Spleen (tissue), 11 donors: ENCODE results near the gene PIM3. TPM values are rescaled to one million over a fixed set of nuclear protein-coding genes. Genes with fewer than 3 reads are reported as not detected.

Source experiments
- DNase-seq: peaks from one replicate; pipeline ENCODE4 v3.0.0-alpha.2; 2020
- H3K27ac ChIP-seq, 8 donors: fragments of 200-600 bp; sonication (generic) in 7 of 8; 1 replicate in 4 of 8; 2 replicates in 4 of 8; pipeline versions ENCODE4 v1.5.0 to v1.8.0; 2016 to 2021; ENCODE audit warnings: inconsistent platforms in 4 of 8, mild to moderate bottlenecking in 4 of 8, moderate library complexity in 1 of 8
- H3K27me3 ChIP-seq, 7 donors: fragments of 200-600 bp; sonication (generic) in 6 of 7; replicated peaks in 1 of 7; 1 replicate in 4 of 7; 2 replicates in 3 of 7; pipeline versions ENCODE4 v1.5.0 to v1.8.0; 2016 to 2021; ENCODE audit warnings: inconsistent platforms in 3 of 7, mild to moderate bottlenecking in 1 of 7
- H3K36me3 ChIP-seq, 6 donors: fragments of 200-600 bp; sonication (generic) in 5 of 6; 1 replicate in 4 of 6; 2 replicates in 2 of 6; pipeline versions ENCODE4 v1.5.0 to v1.8.0; 2016 to 2021; ENCODE audit warnings: inconsistent platforms in 2 of 6
- H3K4me1 ChIP-seq, 6 donors: fragments of 200-600 bp; sonication (generic) in 5 of 6; 1 replicate in 3 of 6; 2 replicates in 3 of 6; pipeline versions ENCODE4 v1.5.0 to v1.8.0; 2016 to 2021; ENCODE audit warnings: inconsistent platforms in 3 of 6
- H3K4me3 ChIP-seq, 8 donors: fragments of 200-600 bp; sonication (generic) in 7 of 8; 1 replicate in 4 of 8; 2 replicates in 4 of 8; pipeline versions ENCODE4 v1.5.0 to v1.8.0; 2016 to 2021; ENCODE audit warnings: inconsistent platforms in 4 of 8, mild to moderate bottlenecking in 4 of 8, moderate library complexity in 2 of 8
- H3K9me3 ChIP-seq, 8 donors: fragments of 200-600 bp; sonication (generic) in 7 of 8; 1 replicate in 4 of 8; 2 replicates in 4 of 8; pipeline versions ENCODE4 v1.5.0 to v1.8.0; 2016 to 2021; ENCODE audit warnings: inconsistent platforms in 4 of 8
- POLR2A ChIP-seq, 3 donors: fragments of 450-650 bp; IDR thresholded peaks; one replicate each; pipeline ENCODE4 v1.5.1; 2017; ENCODE audit warnings: antibody characterized with exemption in 3 of 3, mild to moderate bottlenecking in 1 of 3
- POLR2AphosphoS5 ChIP-seq, 3 donors: sonication (generic); formaldehyde crosslinking; IDR thresholded peaks; one replicate each; pipeline ENCODE4 v1.5.1; 2017; ENCODE audit warnings: antibody characterized with exemption in 3 of 3
- WGBS, 5 donors: extraction: QIAGEN DNeasy Blood & Tissue Kit in 3 of 5; methylation state at CpG; one replicate each; pipeline versions ENCODE4 v1.1.5 to v1.1.7; 2013 to 2018; 5-methylcytosine and 5-hydroxymethylcytosine counted together
- intact Hi-C: fragments of 100-400 bp; cut with DNase I; formaldehyde crosslinking; loops from one replicate; pipeline ENCODE4 v1.15.0; 2023; ENCODE audit warnings: low total_unique reads
- polyA plus RNA-seq, 3 donors: library from polyadenylated mRNA; stranded (reverse); fragments of 200-250 nt; gene quantifications; one replicate each; pipeline ENCODE4 v1.2.1, GENCODE V29; 2013
- total RNA-seq, 7 donors: library from RNA; depleted of rRNA in 3 of 7; stranded (reverse); fragments of >200 nt in 3 of 7; fragmentation: NEBNext Ultra II Directional in 4 of 7; extraction: Animal tissue kit (Norgen Biotek cat#: 25700) in 4 of 7; gene quantifications; one replicate each; pipeline versions ENCODE4 v1.1.0 to v1.2.1, GENCODE V29; 2016 to 2021
- TF ChIP-seq, protein P1 (sequence below), 11 experiments: fragments of 200-600 bp in 7 of 11; fragments of 450-650 bp in 4 of 11; sonication (generic) in 4 of 11; IDR thresholded peaks in 8 of 11; conservative IDR thresholded peaks in 3 of 11; 1 replicate in 7 of 11; 2 replicates in 4 of 11; pipeline versions ENCODE4 v1.4.0 to v1.8.0; 2016 to 2021; ENCODE audit warnings: antibody characterized with exemption in 11 of 11, inconsistent platforms in 4 of 11, mild to moderate bottlenecking in 1 of 11
- donor health status: healthy with polysubstance abuse.
- donor health status: DM: no; HTN: no; CAD: no; lungs with moderate emphysema.
- donor health status: DM: no; HTN: no; CAD: no.
- donor health status: Bipolar disorder and iron deficiency.
- donor health status: healthy.
- donor health status: DM: no; HTN: no; CAD: no.
- donor health status: DM: yes; HTN: yes; CAD: no.

PIM3 gene
- total and polyA plus RNA-seq, 10 donors, result 49.5 to 134 (median 93.6) TPM

GRCh38 chr22:49955581-49956417, 4.8 kb upstream of the PIM3 start:
- Histone ChIP-seq H3K4me1 (peaks cover 9 to 77% (median 55%) of the 10 kb centered on the region in 6 donors), H3K9me3 (no peaks in the 10 kb centered on the region), H3K4me3 (no peak overlapping the region), H3K27me3 (no peaks in the 10 kb centered on the region), H3K27ac (peak overlapping the region in 3 of 8 donors; percentile 85 to 92 (median 87)), H3K36me3 (no peaks in the 10 kb centered on the region)
- WGBS, 5 donors, result 86 to 95% (median 92%) methylated on average over 8 to 22 of the region's 22 CpGs
- TF ChIP-seq, protein P1, sequence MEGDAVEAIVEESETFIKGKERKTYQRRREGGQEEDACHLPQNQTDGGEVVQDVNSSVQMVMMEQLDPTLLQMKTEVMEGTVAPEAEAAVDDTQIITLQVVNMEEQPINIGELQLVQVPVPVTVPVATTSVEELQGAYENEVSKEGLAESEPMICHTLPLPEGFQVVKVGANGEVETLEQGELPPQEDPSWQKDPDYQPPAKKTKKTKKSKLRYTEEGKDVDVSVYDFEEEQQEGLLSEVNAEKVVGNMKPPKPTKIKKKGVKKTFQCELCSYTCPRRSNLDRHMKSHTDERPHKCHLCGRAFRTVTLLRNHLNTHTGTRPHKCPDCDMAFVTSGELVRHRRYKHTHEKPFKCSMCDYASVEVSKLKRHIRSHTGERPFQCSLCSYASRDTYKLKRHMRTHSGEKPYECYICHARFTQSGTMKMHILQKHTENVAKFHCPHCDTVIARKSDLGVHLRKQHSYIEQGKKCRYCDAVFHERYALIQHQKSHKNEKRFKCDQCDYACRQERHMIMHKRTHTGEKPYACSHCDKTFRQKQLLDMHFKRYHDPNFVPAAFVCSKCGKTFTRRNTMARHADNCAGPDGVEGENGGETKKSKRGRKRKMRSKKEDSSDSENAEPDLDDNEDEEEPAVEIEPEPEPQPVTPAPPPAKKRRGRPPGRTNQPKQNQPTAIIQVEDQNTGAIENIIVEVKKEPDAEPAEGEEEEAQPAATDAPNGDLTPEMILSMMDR (IDR thresholded peaks at IDR 0.05 in 8 of 11, conservative IDR thresholded peaks at IDR 0.05 in 3 of 11), result no peak
- TF ChIP-seq POLR2A (IDR thresholded peaks at IDR 0.05) (no peak), POLR2AphosphoS5 (IDR thresholded peaks at IDR 0.05) (no peak)
- DNase-seq, result peak; percentile 75
- intact Hi-C loops, result no loop called here

GRCh38 chr22:49956418-49956770, 4.2 kb upstream of the PIM3 start:
- peaks cover 9 to 71% (median 49%) of the 10 kb centered on the region in 6 donors for H3K4me1 ChIP-seq
- peak overlapping the region in 1 of 8 donors; percentile 87 for H3K27ac ChIP-seq

GRCh38 chr22:49956914-49957825, 3.4 kb upstream of the PIM3 start:
- H3K4me1 ChIP-seq, result peaks cover 9 to 71% (median 47%) of the 10 kb centered on the region in 6 donors
- peak; percentile 75 for DNase-seq
- H3K27me3 ChIP-seq, result no peaks in the 10 kb centered on the region
- WGBS, 5 donors, result 87 to 94% (median 92%) methylated on average over 19 to 20 of the region's 20 CpGs
- no peaks in the 10 kb centered on the region for H3K9me3 ChIP-seq
- peak overlapping the region in 1 of 8 donors; percentile 87 for H3K27ac ChIP-seq
- peaks cover 0 to 9% (median 8%) of the 10 kb centered on the region in 6 donors for H3K36me3 ChIP-seq
- TF ChIP-seq, protein P1 (IDR thresholded peaks at IDR 0.05 in 8 of 11, conservative IDR thresholded peaks at IDR 0.05 in 3 of 11), result no peak
- no peak for TF ChIP-seq POLR2AphosphoS5 (IDR thresholded peaks at IDR 0.05)
- no peak for TF ChIP-seq POLR2A (IDR thresholded peaks at IDR 0.05)
- intact Hi-C loops, result no loop called here
- no peak overlapping the region for H3K4me3 ChIP-seq

More at GRCh38 chr22:49956418-49956770, 4.2 kb upstream of the PIM3 start:
- TF ChIP-seq POLR2AphosphoS5 (IDR thresholded peaks at IDR 0.05), result no peak
- TF ChIP-seq, protein P1 (IDR thresholded peaks at IDR 0.05 in 8 of 11, conservative IDR thresholded peaks at IDR 0.05 in 3 of 11), result no peak
- no peak for TF ChIP-seq POLR2A (IDR thresholded peaks at IDR 0.05)
- H3K4me3 ChIP-seq, result no peak overlapping the region
- no peaks in the 10 kb centered on the region for H3K9me3 ChIP-seq
- peaks cover 0 to 1% (median under 1%) of the 10 kb centered on the region in 6 donors for H3K36me3 ChIP-seq
- DNase-seq, result peak; percentile 79
- H3K27me3 ChIP-seq, result no peaks in the 10 kb centered on the region
- 81 to 99% (median 88%) methylated on average over 7 to 15 of the region's 15 CpGs for WGBS, 5 donors
- intact Hi-C loops, result no loop called here
